H9 (cell line): ENCODE data around the gene DHH. TPM values are rescaled to one million over a fixed set of nuclear protein-coding genes. Genes with fewer than 3 reads are reported as not detected.

Source experiments
- DNase-seq: peaks from one replicate; pipeline ENCODE4 v3.0.0-alpha.2; 2017
- H2AFZ ChIP-seq: one replicate; pipeline ENCODE4 v1.6.1; 2013; ENCODE audit warnings: mild to moderate bottlenecking, low read length, control low read depth, moderate library complexity
- H2AK5ac ChIP-seq: 2 replicates; pipeline ENCODE4 v1.6.1; 2013; ENCODE audit warnings: low read length, control low read depth, mixed read lengths; ENCODE audit not compliant: insufficient read length
- H2BK120ac ChIP-seq: one replicate; pipeline ENCODE4 v1.6.1; 2013; ENCODE audit warnings: low read depth, mild to moderate bottlenecking, low read length, control low read depth, inconsistent platforms; ENCODE audit not compliant: poor library complexity, severe bottlenecking
- H2BK12ac ChIP-seq: 2 replicates; pipeline ENCODE4 v1.6.1; 2013; ENCODE audit warnings: low read length, control low read depth, mixed read lengths, low read depth; ENCODE audit not compliant: insufficient read length
- H2BK15ac ChIP-seq: 2 replicates; pipeline ENCODE4 v1.6.1; 2013; ENCODE audit warnings: low read depth, low read length, control low read depth
- H2BK20ac ChIP-seq: one replicate; pipeline ENCODE4 v1.6.1; 2013; ENCODE audit warnings: low read depth, mild to moderate bottlenecking, low read length, control low read depth, inconsistent platforms; ENCODE audit not compliant: poor library complexity, severe bottlenecking
- H2BK5ac ChIP-seq: 2 replicates; pipeline ENCODE4 v1.6.1; 2013; ENCODE audit warnings: low read length, control low read depth, mixed read lengths; ENCODE audit not compliant: insufficient read length
- H3K14ac ChIP-seq: 2 replicates; pipeline ENCODE4 v1.6.1; 2013; ENCODE audit warnings: low read length, control low read depth; ENCODE audit not compliant: insufficient read depth
- H3K18ac ChIP-seq: 2 replicates; pipeline ENCODE4 v1.6.1; 2013; ENCODE audit warnings: low read depth, mild to moderate bottlenecking, mixed read lengths, low read length, control low read depth; ENCODE audit not compliant: insufficient read length
- H3K23ac ChIP-seq: 2 replicates; pipeline ENCODE4 v1.6.1; 2013; ENCODE audit warnings: low read length, control low read depth, mixed read lengths, low read depth; ENCODE audit not compliant: insufficient read length
- H3K23me2 ChIP-seq: 2 replicates; pipeline ENCODE4 v1.6.1; 2013; ENCODE audit warnings: low read depth, mild to moderate bottlenecking, mixed read lengths, low read length, control low read depth; ENCODE audit not compliant: insufficient read length, poor library complexity, severe bottlenecking
- H3K27ac ChIP-seq: 2 replicates; pipeline ENCODE4 v1.5.1; 2013; ENCODE audit warnings: low read length, control low read depth, mixed read lengths, low read depth; ENCODE audit not compliant: insufficient read length
- H3K27me3 ChIP-seq: 2 replicates; pipeline ENCODE4 v1.6.1; 2013; ENCODE audit warnings: low read length, control low read depth, inconsistent platforms; ENCODE audit not compliant: insufficient read depth
- H3K4ac ChIP-seq: 2 replicates; pipeline ENCODE4 v1.6.1; 2013; ENCODE audit warnings: low read depth, mild to moderate bottlenecking, control low read depth, inconsistent platforms, low read length, moderate library complexity
- H3K4me1 ChIP-seq: 2 replicates; pipeline ENCODE4 v1.6.1; 2013; ENCODE audit warnings: low read length, control low read depth, inconsistent platforms; ENCODE audit not compliant: insufficient read depth
- H3K4me2 ChIP-seq: 2 replicates; pipeline ENCODE4 v1.6.1; 2013; ENCODE audit warnings: low read length, control low read depth, mixed read lengths; ENCODE audit not compliant: insufficient read length, insufficient read depth
- H3K56ac ChIP-seq: 2 replicates; pipeline ENCODE4 v1.6.1; 2013; ENCODE audit warnings: low read depth, mild to moderate bottlenecking, mixed read lengths, low read length, control low read depth; ENCODE audit not compliant: insufficient read length
- H3K79me1 ChIP-seq: 2 replicates; pipeline ENCODE4 v1.6.1; 2013; ENCODE audit warnings: low read depth, mild to moderate bottlenecking, moderate library complexity, low read length, control low read depth, inconsistent platforms; ENCODE audit not compliant: insufficient read depth, poor library complexity, severe bottlenecking
- H3K79me2 ChIP-seq: 2 replicates; pipeline ENCODE4 v1.6.1; 2013; ENCODE audit warnings: low read length, control low read depth, inconsistent platforms; ENCODE audit not compliant: insufficient read depth
- H3K9ac ChIP-seq: 2 replicates; pipeline ENCODE4 v1.6.1; 2013; ENCODE audit warnings: low read length, control low read depth, mixed read lengths; ENCODE audit not compliant: insufficient read length; ENCODE audit errors: extremely low read depth
- H3K9me3 ChIP-seq: one replicate; pipeline ENCODE4 v1.6.1; 2013; ENCODE audit warnings: low read depth, low read length, inconsistent platforms; ENCODE audit not compliant: control insufficient read depth
- H3T11ph ChIP-seq: one replicate; pipeline ENCODE4 v1.6.1; 2013; ENCODE audit warnings: mild to moderate bottlenecking, low read length, control low read depth, inconsistent platforms
- H4K20me1 ChIP-seq: one replicate; pipeline ENCODE4 v1.6.1; 2013; ENCODE audit not compliant: control insufficient read depth, insufficient read length, insufficient read depth
- H4K5ac ChIP-seq: 2 replicates; pipeline ENCODE4 v1.6.1; 2013; ENCODE audit warnings: low read depth, mild to moderate bottlenecking, mixed read lengths, low read length, control low read depth; ENCODE audit not compliant: insufficient read length
- H4K8ac ChIP-seq: replicated peaks from 2 replicates; pipeline ENCODE4 v1.6.1; 2013; ENCODE audit warnings: low read length, control low read depth, mixed read lengths, low read depth; ENCODE audit not compliant: insufficient read length
- H4K91ac ChIP-seq: 2 replicates; pipeline ENCODE4 v1.6.1; 2013; ENCODE audit warnings: low read depth, mild to moderate bottlenecking, moderate library complexity, mixed read lengths, low read length, control low read depth; ENCODE audit not compliant: insufficient read length
- H3K27ac Mint-ChIP-seq, 3 experiments: 2 replicates in 2 of 3; 3 replicates in 1 of 3; pipeline ENCODE4 v1.8.0; 2020 to 2021; ENCODE audit warnings: mixed read lengths in 3 of 3, mild to moderate bottlenecking in 1 of 3, moderate library complexity in 1 of 3
- H3K27me3 Mint-ChIP-seq: 2 replicates; pipeline ENCODE4 v1.8.0; 2021; ENCODE audit warnings: low read depth, mild to moderate bottlenecking, moderate library complexity, mixed read lengths
- H3K36me3 Mint-ChIP-seq, 3 experiments: 2 replicates in 2 of 3; 3 replicates in 1 of 3; pipeline ENCODE4 v1.8.0; 2020 to 2021; ENCODE audit warnings: low read depth in 3 of 3, mixed read lengths in 3 of 3; ENCODE audit not compliant: insufficient read depth in 1 of 3
- H3K4me1 Mint-ChIP-seq, 2 experiments: 2 replicates each; pipeline ENCODE4 v1.8.0; 2020; ENCODE audit warnings: mixed read lengths in 2 of 2
- H3K4me3 Mint-ChIP-seq, 2 experiments: 2 replicates in 1 of 2; 3 replicates in 1 of 2; pipeline ENCODE4 v1.8.0; 2020 to 2021; ENCODE audit warnings: mild to moderate bottlenecking in 2 of 2, mixed read lengths in 2 of 2, moderate library complexity in 1 of 2
- H3K9me3 Mint-ChIP-seq, 2 experiments: 2 replicates in 1 of 2; 3 replicates in 1 of 2; pipeline ENCODE4 v1.8.0; 2020; ENCODE audit warnings: mild to moderate bottlenecking in 2 of 2, mixed read lengths in 2 of 2, moderate library complexity in 1 of 2
- CTCF ChIP-seq: fragments of 200-600 bp; sonication (generic); conservative IDR thresholded peaks from 3 replicates; pipeline ENCODE4 v1.8.0; 2021; ENCODE audit warnings: antibody characterized with exemption, mild to moderate bottlenecking
- WGBS: extraction: QIAGEN DNeasy Blood & Tissue Kit; methylation state at CpG from one replicate; pipeline ENCODE4 v1.1.7; 2013; ENCODE audit warnings: missing lambda C conversion rate, low lambda C conversion rate, mixed read lengths; ENCODE audit not compliant: insufficient read length; ENCODE audit errors: extremely low coverage; 5-methylcytosine and 5-hydroxymethylcytosine counted together
- total RNA-seq: library from RNA; stranded (reverse); gene quantifications from 2 replicates; pipeline ENCODE4 v1.2.1, GENCODE V29; 2021

The DHH gene
- total RNA-seq, 1 experiment from 2014 or later = 0.20 TPM

- Histone ChIP-seq H4K20me1 (no peaks in the 10 kb centered on the region), H3K4me2 (no peak overlapping the region)
Observed at GRCh38 chr12:49105504-49106084, 11.0 kb upstream of the DHH start.

More at GRCh38 chr12:49105504-49106084, 11.0 kb upstream of the DHH start:
- Histone ChIP-seq H3K18ac (no peak overlapping the region), H3K23ac (no peak overlapping the region), H3K23me2 (peaks cover 8% of the 10 kb centered on the region), H3K27ac (no peak overlapping the region), H2BK5ac (no peak overlapping the region), H4K5ac (no peak overlapping the region), H3T11ph (no peak overlapping the region), H3K9me3 (no peaks in the 10 kb centered on the region), H3K79me2 (peaks cover 1% of the 10 kb centered on the region; the same call in 1 of the 2 replicates), H3K4ac (no peak overlapping the region), H2BK120ac (no peak overlapping the region), H2BK15ac (no peak overlapping the region), H4K91ac (no peak overlapping the region), H3K14ac (no peak overlapping the region), H2AFZ (no peak overlapping the region), H2BK20ac (no peak overlapping the region), H3K4me1 (peaks cover 5% of the 10 kb centered on the region; the same call in 1 of the 2 replicates), H3K9ac (no peak overlapping the region), H3K56ac (no peak overlapping the region), H2BK12ac (no peak overlapping the region), H3K79me1 (peaks cover 6% of the 10 kb centered on the region), H4K8ac (no peak overlapping the region), H3K27me3 (no peaks in the 10 kb centered on the region), H2AK5ac (no peak overlapping the region)
- Mint-ChIP-seq H3K4me1 (peaks cover 19 to 28% of the 10 kb centered on the region in 2 experiments), H3K4me3 (no peak overlapping the region), H3K27me3 (no peaks in the 10 kb centered on the region; the same call in 1 of the 2 replicates), H3K36me3 (peaks cover 4 to 47% (median 38%) of the 10 kb centered on the region in 3 experiments), H3K9me3 (no peaks in the 10 kb centered on the region), H3K27ac (peak overlapping the region in 2 of 3 experiments; percentile 28 to 31; a peak in 1 of 7 replicates)
- WGBS = no CpG with 5 or more reads among the region's 9 CpGs
- no peak for TF ChIP-seq CTCF
- DNase-seq = no peak
